ENCODE results near the gene TBCE. TPM values are rescaled to one million over a fixed set of nuclear protein-coding genes. Genes with fewer than 3 reads are reported as not detected.

The TBCE gene
- total RNA-seq, 1 experiment from 2014 or later: 45.6 TPM

DNA sequence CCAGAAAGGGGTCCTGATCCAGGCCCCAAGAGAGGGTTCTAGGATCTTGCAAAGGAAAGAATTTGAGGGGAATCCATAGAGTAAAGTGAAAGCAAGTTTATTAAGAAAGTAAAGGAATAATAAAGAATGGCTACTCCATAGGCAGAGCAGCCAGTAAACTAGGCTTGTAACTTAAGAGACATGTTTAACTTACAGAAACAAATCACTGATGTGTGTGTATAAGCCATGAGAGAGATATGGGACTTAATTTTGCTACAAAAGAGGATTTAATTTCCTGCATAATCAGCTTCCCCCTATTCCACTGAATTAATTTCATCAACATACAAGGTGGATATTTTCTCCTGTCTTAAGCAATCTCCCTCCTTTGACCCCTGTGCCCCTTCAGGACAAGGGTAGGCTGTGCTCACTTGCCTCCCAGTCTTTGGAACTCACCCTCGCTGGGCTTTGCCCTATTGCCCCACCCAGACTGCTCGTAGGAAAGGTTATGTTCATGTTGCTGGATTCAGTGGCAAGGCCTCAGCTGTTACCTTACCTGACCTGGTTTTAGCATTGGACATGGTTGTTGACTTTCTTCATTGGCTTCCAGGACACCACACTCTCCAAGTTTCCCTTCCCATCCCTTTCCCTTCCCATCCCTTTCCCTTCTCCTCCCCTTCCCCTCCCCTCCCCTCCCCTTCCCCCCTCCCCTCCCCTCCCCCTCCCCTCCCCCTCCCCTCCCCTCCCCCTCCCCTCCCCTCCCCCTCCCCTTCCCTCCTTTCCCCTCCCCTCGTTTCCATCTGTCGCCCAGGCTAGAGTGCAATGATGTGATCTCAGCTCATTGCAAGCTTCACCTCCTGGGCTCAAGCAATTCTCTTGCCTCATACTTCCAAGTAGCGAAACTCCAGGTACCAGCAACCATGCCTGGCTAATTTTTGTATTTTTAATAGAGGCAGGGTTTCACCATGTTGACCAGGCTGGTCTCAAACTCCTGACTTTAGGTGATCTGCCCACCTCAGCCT, 44.6 kb downstream of the TBCE start:
- CTCF ChIA-PET: interaction anchor here (0.6 to 1.5 kb wide), 10 partner anchors 7 to 923 kb away, joined by 3 to 6 read pairs (median 4); partner anchors contain the start of gene TBCE

DNA sequence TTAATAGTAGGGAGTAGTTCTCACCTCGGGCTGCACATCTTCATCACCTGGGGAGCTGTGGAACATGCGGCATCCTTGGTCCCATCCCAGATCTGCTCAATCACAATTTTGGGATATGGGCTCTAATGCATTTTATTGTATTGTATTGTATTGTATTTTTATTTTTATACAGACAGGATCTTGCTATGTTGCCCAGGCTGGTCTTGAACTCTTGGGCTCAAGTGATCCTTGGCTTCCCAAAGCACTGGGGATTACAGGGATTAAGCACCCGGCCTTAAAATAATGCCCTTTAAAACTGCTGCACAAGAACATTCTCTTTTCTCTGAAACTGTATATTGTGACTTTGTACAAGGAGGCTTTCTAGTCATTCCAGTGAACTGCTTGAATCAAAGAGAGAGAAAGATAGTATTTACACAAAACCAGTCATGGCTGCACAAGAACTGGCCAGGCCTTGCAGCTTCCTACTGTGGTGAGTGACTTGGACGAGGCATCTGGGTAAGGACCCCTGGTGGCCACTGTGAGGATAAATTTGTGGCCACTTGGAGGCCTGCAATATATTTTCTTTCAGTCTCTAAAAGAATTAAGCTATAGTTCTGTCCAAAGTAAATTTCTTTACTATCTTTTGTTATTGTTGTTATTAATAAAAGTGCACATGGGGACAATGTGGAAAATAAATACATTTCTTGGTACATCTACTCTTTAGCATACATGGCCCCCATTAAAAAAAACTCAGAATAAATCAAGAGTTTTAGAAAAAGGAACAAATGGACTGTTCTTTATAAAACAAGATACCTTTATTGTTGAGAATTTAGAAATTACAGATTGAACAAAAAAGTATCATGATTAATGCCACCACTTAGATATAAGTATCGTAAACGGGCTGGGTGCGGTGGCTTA, 48.0 kb downstream of the TBCE start:
- H3K9me3 Mint-ChIP-seq (ENCODE audit: unreplicated experiment): no peaks in the 10 kb centered on the region
- POLR2A ChIA-PET: interaction anchor here (0.6 to 8.5 kb wide), 18 partner anchors 12 to 287 kb away, joined by 3 to 107 read pairs (median 4); partner anchors contain the start of genes ARID4B, GGPS1, RBM34 and TBCE
- intact Hi-C loops (cut with micrococcal nuclease): loop anchor here (1.0 kb wide), 4 partner anchors 48 to 928 kb away; partner anchors contain the start of gene TBCE
- TF ChIP-seq, protein P1, sequence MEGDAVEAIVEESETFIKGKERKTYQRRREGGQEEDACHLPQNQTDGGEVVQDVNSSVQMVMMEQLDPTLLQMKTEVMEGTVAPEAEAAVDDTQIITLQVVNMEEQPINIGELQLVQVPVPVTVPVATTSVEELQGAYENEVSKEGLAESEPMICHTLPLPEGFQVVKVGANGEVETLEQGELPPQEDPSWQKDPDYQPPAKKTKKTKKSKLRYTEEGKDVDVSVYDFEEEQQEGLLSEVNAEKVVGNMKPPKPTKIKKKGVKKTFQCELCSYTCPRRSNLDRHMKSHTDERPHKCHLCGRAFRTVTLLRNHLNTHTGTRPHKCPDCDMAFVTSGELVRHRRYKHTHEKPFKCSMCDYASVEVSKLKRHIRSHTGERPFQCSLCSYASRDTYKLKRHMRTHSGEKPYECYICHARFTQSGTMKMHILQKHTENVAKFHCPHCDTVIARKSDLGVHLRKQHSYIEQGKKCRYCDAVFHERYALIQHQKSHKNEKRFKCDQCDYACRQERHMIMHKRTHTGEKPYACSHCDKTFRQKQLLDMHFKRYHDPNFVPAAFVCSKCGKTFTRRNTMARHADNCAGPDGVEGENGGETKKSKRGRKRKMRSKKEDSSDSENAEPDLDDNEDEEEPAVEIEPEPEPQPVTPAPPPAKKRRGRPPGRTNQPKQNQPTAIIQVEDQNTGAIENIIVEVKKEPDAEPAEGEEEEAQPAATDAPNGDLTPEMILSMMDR (IDR thresholded peaks at IDR 0.05; ENCODE audit: unreplicated experiment): peak; percentile 86
- no peak overlapping the region for H3K4me3 Mint-ChIP-seq (ENCODE audit: unreplicated experiment)
- TSS peak; percentile 21 for BruUV-seq (replicated peaks)
- peaks cover 18% of the 10 kb centered on the region for H3K4me1 Mint-ChIP-seq (ENCODE audit: insufficient read depth, unreplicated experiment)
- no peak overlapping the region for H3K27ac Mint-ChIP-seq (ENCODE audit: low read depth, unreplicated experiment)
- no peaks in the 10 kb centered on the region for H3K27me3 Mint-ChIP-seq (ENCODE audit: insufficient read depth, unreplicated experiment)
- CTCF ChIA-PET: interaction anchor here (0.6 to 3.7 kb wide), 58 partner anchors 9 to 979 kb away, joined by 3 to 76 read pairs (median 7); partner anchors contain the start of genes ARID4B, GGPS1, RBM34 and TBCE
- peak; percentile 88 for DNase-seq (ENCODE audit: unreplicated experiment)
- peaks cover 47% of the 10 kb centered on the region for H3K36me3 Mint-ChIP-seq (ENCODE audit: insufficient read depth, unreplicated experiment)

More for the DNA sequence above, 44.6 kb downstream of the TBCE start:
- Mint-ChIP-seq H3K27ac (ENCODE audit: low read depth, unreplicated experiment) (peak overlapping the region; percentile 19), H3K4me1 (ENCODE audit: insufficient read depth, unreplicated experiment) (peaks cover 13% of the 10 kb centered on the region), H3K27me3 (ENCODE audit: insufficient read depth, unreplicated experiment) (no peaks in the 10 kb centered on the region), H3K4me3 (ENCODE audit: unreplicated experiment) (no peak overlapping the region), H3K36me3 (ENCODE audit: insufficient read depth, unreplicated experiment) (peaks cover 33% of the 10 kb centered on the region), H3K9me3 (ENCODE audit: unreplicated experiment) (no peaks in the 10 kb centered on the region)
- intact Hi-C loops (cut with micrococcal nuclease): no loop called here
- POLR2A ChIA-PET: interaction anchor here (0.5 to 8.5 kb wide), 7 partner anchors 19 to 944 kb away, joined by 3 to 107 read pairs (median 3); partner anchors contain the start of genes ARID4B, GGPS1 and TBCE
- TF ChIP-seq, protein P1 (IDR thresholded peaks at IDR 0.05; ENCODE audit: unreplicated experiment): no peak
- no TSS peak for BruUV-seq (replicated peaks)
- peak; percentile 52 for DNase-seq (ENCODE audit: unreplicated experiment)

DNA sequence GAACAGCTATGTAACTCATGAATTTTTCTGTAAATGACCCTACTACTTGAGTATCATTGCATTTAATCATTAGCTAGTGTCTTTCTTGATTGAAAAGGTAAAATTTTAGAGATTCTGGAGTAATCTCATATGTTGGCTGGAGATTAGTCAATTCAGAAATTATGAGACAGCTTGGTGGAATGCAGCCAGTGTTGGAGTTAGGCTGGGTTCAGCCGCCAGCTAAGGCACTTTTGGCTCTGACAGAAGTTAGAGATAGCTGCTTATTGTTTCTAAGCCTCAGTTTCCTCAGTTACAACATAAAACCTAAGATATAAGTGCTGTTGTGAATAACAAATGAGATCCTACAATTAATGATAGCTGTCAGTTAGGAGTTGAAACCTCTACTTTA, 49.4 kb downstream of the TBCE start:
- Mint-ChIP-seq H3K9me3 (ENCODE audit: unreplicated experiment) (no peaks in the 10 kb centered on the region), H3K4me3 (ENCODE audit: unreplicated experiment) (no peak overlapping the region), H3K36me3 (ENCODE audit: insufficient read depth, unreplicated experiment) (peaks cover 41% of the 10 kb centered on the region), H3K27ac (ENCODE audit: low read depth, unreplicated experiment) (no peak overlapping the region), H3K4me1 (ENCODE audit: insufficient read depth, unreplicated experiment) (peaks cover 14% of the 10 kb centered on the region), H3K27me3 (ENCODE audit: insufficient read depth, unreplicated experiment) (no peaks in the 10 kb centered on the region)
- ChIA-PET CTCF (interaction anchor here (0.5 to 3.7 kb wide), 89 partner anchors 10 to 1072 kb away, joined by 3 to 76 read pairs (median 5); partner anchors contain the start of genes ARID4B, GGPS1 and TBCE), POLR2A (interaction anchor here (0.6 to 8.5 kb wide), 17 partner anchors 12 to 528 kb away, joined by 3 to 107 read pairs (median 5); partner anchors contain the start of genes ARID4B, GGPS1, RBM34 and TBCE)
- TF ChIP-seq, protein P1 (IDR thresholded peaks at IDR 0.05; ENCODE audit: unreplicated experiment): no peak
- BruUV-seq (replicated peaks): no TSS peak
- intact Hi-C loops (cut with micrococcal nuclease): loop anchor here (1.0 kb wide), 4 partner anchors 217 to 323 kb away; partner anchors contain the start of gene RBM34
- peak; percentile 56 for DNase-seq (ENCODE audit: unreplicated experiment)

Data from MCF 10A (cell line).